Measurements from ENCODE around the gene GDF10.

The GDF10 gene

GRCh38 chr10:47295411-47295810, 4.6 kb upstream of the GDF10 start:
- no peak for DNase-seq

- no peak for DNase-seq
Measured at GRCh38 chr10:47296156-47296894, 3.7 kb upstream of the GDF10 start.

- DNase-seq = no peak
Measured at GRCh38 chr10:47296941-47297340, 3.1 kb upstream of the GDF10 start.

GRCh38 chr10:47297866-47298540, 2.0 kb upstream of the GDF10 start:
- no peak for DNase-seq

GRCh38 chr10:47298715-47299114, 1.3 kb upstream of the GDF10 start:
- DNase-seq = no peak

- DNase-seq = no peak
Measured at GRCh38 chr10:47300429-47300931, 483 bp downstream of the GDF10 start.

GRCh38 chr10:47301833-47302232, 1.8 kb downstream of the GDF10 start:
- DNase-seq = no peak

- no peak for DNase-seq
Measured at GRCh38 chr10:47303105-47303504, 3.1 kb downstream of the GDF10 start.

- no peak for DNase-seq
Measured at GRCh38 chr10:47303866-47304265, 3.9 kb downstream of the GDF10 start.

- no peak for DNase-seq
Measured at GRCh38 chr10:47305566-47305965, 5.6 kb downstream of the GDF10 start.

- no peak for DNase-seq
Measured at GRCh38 chr10:47306387-47307210, 6.6 kb downstream of the GDF10 start.

- no peak for DNase-seq
Measured at GRCh38 chr10:47307381-47307780, 7.4 kb downstream of the GDF10 start.

- no peak for DNase-seq
Measured at GRCh38 chr10:47308775-47309174, 8.8 kb downstream of the GDF10 start.

- DNase-seq = no peak
Measured at GRCh38 chr10:47309408-47310089, 9.6 kb downstream of the GDF10 start.

GRCh38 chr10:47310090-47310505, 10.1 kb downstream of the GDF10 start:
- DNase-seq = no peak

GRCh38 chr10:47311193-47311931, 11.4 kb downstream of the GDF10 start:
- DNase-seq = no peak

- DNase-seq = no peak
Measured at GRCh38 chr10:47311932-47312662, 12.1 kb downstream of the GDF10 start.

- no peak for DNase-seq
Measured at GRCh38 chr10:47312663-47312995, 12.6 kb downstream of the GDF10 start.

- no peak for DNase-seq
Measured at GRCh38 chr10:47314416-47314970, 14.5 kb downstream of the GDF10 start.

GRCh38 chr10:47315421-47315820, 15.4 kb downstream of the GDF10 start:
- DNase-seq = no peak

GRCh38 chr10:47316131-47316530, 16.1 kb downstream of the GDF10 start:
- DNase-seq = no peak

Measured in NCI-H1048 (cell line).